HFFc6 (cell line): Measurements from ENCODE around the gene CLSTN2. TPM values are rescaled to one million over a fixed set of nuclear protein-coding genes. Genes with fewer than 3 reads are reported as not detected.

Source experiments
- DNase-seq: peaks from one replicate; pipeline ENCODE4 v3.0.0-alpha.2; 2018
- H3K27ac Mint-ChIP-seq: 2 replicates; pipeline ENCODE4 v1.8.0; 2020; ENCODE audit warnings: mild to moderate bottlenecking, mixed read lengths
- H3K27me3 Mint-ChIP-seq: 2 replicates; pipeline ENCODE4 v1.8.0; 2021; ENCODE audit warnings: mild to moderate bottlenecking, moderate library complexity, mixed read lengths; ENCODE audit not compliant: insufficient read depth
- H3K36me3 Mint-ChIP-seq: 2 replicates; pipeline ENCODE4 v1.8.0; 2021; ENCODE audit warnings: low read depth, mixed read lengths
- H3K4me1 Mint-ChIP-seq: 2 replicates; pipeline ENCODE4 v1.8.0; 2020; ENCODE audit warnings: low read depth, mixed read lengths
- H3K4me3 Mint-ChIP-seq: 2 replicates; pipeline ENCODE4 v1.8.0; 2020; ENCODE audit warnings: mild to moderate bottlenecking, moderate library complexity, mixed read lengths
- H3K9me3 Mint-ChIP-seq: 2 replicates; pipeline ENCODE4 v1.8.0; 2020; ENCODE audit warnings: mild to moderate bottlenecking, mixed read lengths
- CTCF ChIP-seq: fragments of 200-600 bp; sonication (generic); IDR thresholded peaks from 2 replicates; pipeline ENCODE4 v1.5.0; 2021; ENCODE audit warnings: antibody characterized with exemption, mild to moderate bottlenecking
- total RNA-seq, 6 experiments: library from RNA; stranded (reverse); fragmentation: NEBNext Ultra II Directional; extraction: Animal tissue kit (Norgen Biotek cat#: 25700); gene quantifications; 2 replicates in 1 of 6; 3 replicates in 5 of 6; pipeline ENCODE4 v1.2.3, GENCODE V29; 2021

The CLSTN2 gene
- total RNA-seq, 6 experiments from 2014 or later = 0.05 TPM; not detected in 5

- Mint-ChIP-seq H3K9me3 (peaks cover 56% of the 10 kb centered on the region), H3K4me1 (no peaks in the 10 kb centered on the region)
- TF ChIP-seq CTCF = no peak
Measured at GRCh38 chr3:140572334-140572733, 637.3 kb downstream of the CLSTN2 start.

GRCh38 chr3:140573011-140573410, 638.0 kb downstream of the CLSTN2 start:
- no peak for DNase-seq
- Mint-ChIP-seq H3K4me3 (no peak overlapping the region), H3K27ac (no peak overlapping the region), H3K27me3 (peaks cover 4% of the 10 kb centered on the region; the same call in 1 of the 2 replicates), H3K9me3 (peaks cover 53% of the 10 kb centered on the region), H3K36me3 (0 out of 2 replicates have a peak, but pooled peaks cover 4% of the 10 kb centered on the region), H3K4me1 (no peaks in the 10 kb centered on the region)
- no peak for TF ChIP-seq CTCF

More at GRCh38 chr3:140572334-140572733, 637.3 kb downstream of the CLSTN2 start:
- Mint-ChIP-seq H3K27me3 (peaks cover 4% of the 10 kb centered on the region; the same call in 1 of the 2 replicates), H3K4me3 (no peak overlapping the region), H3K27ac (no peak overlapping the region), H3K36me3 (0 out of 2 replicates have a peak, but pooled peaks cover 4% of the 10 kb centered on the region)
- no peak for DNase-seq

GRCh38 chr3:140574375-140574774, 639.4 kb downstream of the CLSTN2 start:
- no peak for TF ChIP-seq CTCF
- Mint-ChIP-seq H3K36me3 (peaks cover 8% of the 10 kb centered on the region; the same call in 1 of the 2 replicates), H3K4me1 (no peaks in the 10 kb centered on the region), H3K9me3 (peaks cover 54% of the 10 kb centered on the region), H3K27ac (no peak overlapping the region), H3K4me3 (no peak overlapping the region), H3K27me3 (peaks cover 4% of the 10 kb centered on the region; the same call in 1 of the 2 replicates)
- DNase-seq = no peak

GRCh38 chr3:140576449-140576848, 641.5 kb downstream of the CLSTN2 start:
- H3K27me3 Mint-ChIP-seq = peaks cover 6% of the 10 kb centered on the region; the same call in 1 of the 2 replicates
- peaks cover 52% of the 10 kb centered on the region for H3K9me3 Mint-ChIP-seq
- peaks cover 8% of the 10 kb centered on the region; the same call in 1 of the 2 replicates for H3K36me3 Mint-ChIP-seq
- H3K27ac Mint-ChIP-seq = no peak overlapping the region
- no peaks in the 10 kb centered on the region for H3K4me1 Mint-ChIP-seq
- no peak overlapping the region for H3K4me3 Mint-ChIP-seq
- TF ChIP-seq CTCF = no peak
- DNase-seq = no peak

- no peak for TF ChIP-seq CTCF
- peaks cover 2% of the 10 kb centered on the region; the same call in 1 of the 2 replicates for H3K27me3 Mint-ChIP-seq
- no peak overlapping the region for H3K27ac Mint-ChIP-seq
Measured at GRCh38 chr3:140577911-140578310, 642.9 kb downstream of the CLSTN2 start.

More at GRCh38 chr3:140577911-140578310, 642.9 kb downstream of the CLSTN2 start:
- no peak overlapping the region for H3K4me3 Mint-ChIP-seq
- DNase-seq = no peak
- peaks cover 50% of the 10 kb centered on the region for H3K9me3 Mint-ChIP-seq
- no peaks in the 10 kb centered on the region for H3K4me1 Mint-ChIP-seq
- peaks cover 8% of the 10 kb centered on the region; the same call in 1 of the 2 replicates for H3K36me3 Mint-ChIP-seq
